Epithelial cell of proximal tubule (primary cell): ENCODE measurements around the gene GPC1. TPM values are rescaled to one million over a fixed set of nuclear protein-coding genes. Genes with fewer than 3 reads are reported as not detected.
"Not testable (repeated sequence)": the region's sequence is repeated elsewhere in the genome, so short reads cannot be mapped to it uniquely, and the experiment has no call there.

Experiments used
- DNase-seq: peaks from one replicate; pipeline ENCODE4 v3.0.0-alpha.2; 2011; ENCODE audit warnings: low read depth
- H3K4me3 ChIP-seq: 2 replicates; pipeline ENCODE4 v1.5.1; 2011; ENCODE audit warnings: low read depth, mild to moderate bottlenecking, low read length
- total RNA-seq: library from RNA; depleted of rRNA; stranded (reverse); fragments of >200 nt; gene quantifications from 2 replicates; pipeline ENCODE4 v1.2.3, GENCODE V29; 2015
- TF ChIP-seq, protein P1 (sequence below): conservative IDR thresholded peaks from 2 replicates; pipeline ENCODE4 v1.5.1; 2012; ENCODE audit warnings: low read depth, mild to moderate bottlenecking, low read length

GPC1 gene
- 31.4 and 45.4 TPM in 2 replicates for total RNA-seq

GRCh38 chr2:240435457-240435947 is at the start of gene GPC1:
TSS of gene GPC1 (plus strand) at chr2:240435663. CDS start at chr2:240435919, 256 bp downstream.
- DNase-seq: no peak
- H3K4me3 ChIP-seq: peak within 1 kb of the TSS; percentile 67
- TF ChIP-seq, protein P1, sequence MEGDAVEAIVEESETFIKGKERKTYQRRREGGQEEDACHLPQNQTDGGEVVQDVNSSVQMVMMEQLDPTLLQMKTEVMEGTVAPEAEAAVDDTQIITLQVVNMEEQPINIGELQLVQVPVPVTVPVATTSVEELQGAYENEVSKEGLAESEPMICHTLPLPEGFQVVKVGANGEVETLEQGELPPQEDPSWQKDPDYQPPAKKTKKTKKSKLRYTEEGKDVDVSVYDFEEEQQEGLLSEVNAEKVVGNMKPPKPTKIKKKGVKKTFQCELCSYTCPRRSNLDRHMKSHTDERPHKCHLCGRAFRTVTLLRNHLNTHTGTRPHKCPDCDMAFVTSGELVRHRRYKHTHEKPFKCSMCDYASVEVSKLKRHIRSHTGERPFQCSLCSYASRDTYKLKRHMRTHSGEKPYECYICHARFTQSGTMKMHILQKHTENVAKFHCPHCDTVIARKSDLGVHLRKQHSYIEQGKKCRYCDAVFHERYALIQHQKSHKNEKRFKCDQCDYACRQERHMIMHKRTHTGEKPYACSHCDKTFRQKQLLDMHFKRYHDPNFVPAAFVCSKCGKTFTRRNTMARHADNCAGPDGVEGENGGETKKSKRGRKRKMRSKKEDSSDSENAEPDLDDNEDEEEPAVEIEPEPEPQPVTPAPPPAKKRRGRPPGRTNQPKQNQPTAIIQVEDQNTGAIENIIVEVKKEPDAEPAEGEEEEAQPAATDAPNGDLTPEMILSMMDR: no peak

- no peak for DNase-seq
- TF ChIP-seq, protein P1: no peak
- no peak overlapping the region for H3K4me3 ChIP-seq
These were observed 49.1 kb upstream of the GPC1 start for GRCh38 chr2:240386326-240386725.

- not testable (repeated sequence) for DNase-seq, H3K4me3 ChIP-seq
These were observed 48.7 kb upstream of the GPC1 start for GRCh38 chr2:240386743-240387142.

- DNase-seq: no peak
- H3K4me3 ChIP-seq: no peak overlapping the region
These were observed 48.2 kb upstream of the GPC1 start for GRCh38 chr2:240387325-240387668.

GRCh38 chr2:240387669-240388358 is 47.6 kb upstream of the GPC1 start:
- peak; percentile 44 for DNase-seq
- TF ChIP-seq, protein P1: no peak
- no peak overlapping the region for H3K4me3 ChIP-seq

More at GRCh38 chr2:240387325-240387668, 48.2 kb upstream of the GPC1 start:
- TF ChIP-seq, protein P1: no peak

- TF ChIP-seq, protein P1: no peak
- H3K4me3 ChIP-seq: no peak overlapping the region
- DNase-seq: no peak
These were observed 46.8 kb upstream of the GPC1 start for GRCh38 chr2:240388471-240389301.

GRCh38 chr2:240389302-240389805 is 46.1 kb upstream of the GPC1 start:
- no peak overlapping the region for H3K4me3 ChIP-seq
- TF ChIP-seq, protein P1: no peak
- no peak for DNase-seq
